Measurements from ENCODE around the gene TPM4. TPM values are rescaled to one million over a fixed set of nuclear protein-coding genes. Genes with fewer than 3 reads are reported as not detected.

TPM4 gene
- total and polyA plus RNA-seq, 2 of the 13 experiments (the other 11 are each of a cell fraction or from before 2014, with no cell fraction given) = 180 to 188 TPM

DNA sequence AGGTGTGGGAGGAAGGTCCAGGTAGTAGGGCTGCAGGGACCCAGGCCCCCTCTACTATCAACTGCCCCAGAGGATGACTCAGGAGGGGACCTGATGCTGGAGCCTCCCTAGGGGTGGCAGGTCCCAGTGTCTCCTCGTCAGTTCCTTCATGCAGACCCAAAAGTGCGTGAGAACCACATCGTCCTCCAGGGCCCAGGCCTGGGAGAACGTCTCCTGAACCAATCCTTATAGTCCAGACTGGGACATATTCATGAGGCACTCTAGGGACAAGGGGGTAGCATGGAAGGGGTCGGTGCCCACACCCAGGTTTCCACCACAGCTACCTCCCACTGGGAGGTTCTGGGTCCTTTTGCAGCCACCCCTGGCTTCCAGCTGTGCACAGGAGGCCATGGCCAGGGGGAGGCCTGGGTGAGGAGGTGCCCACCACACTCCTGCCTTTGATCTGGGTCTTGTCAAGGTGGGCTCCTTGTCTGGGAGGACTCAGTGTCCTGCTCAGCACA is 38.0 kb upstream of the TPM4 start (continued):
- TF ChIP-seq ZNF891 (CRISPR knock-in tag; IDR thresholded peaks at IDR 0.05) (no peak), RBAK (CRISPR knock-in tag; IDR thresholded peaks at IDR 0.05) (no peak), NFYB (CRISPR knock-in tag; IDR thresholded peaks at IDR 0.05) (no peak), ZNF589 (CRISPR knock-in tag; conservative IDR thresholded peaks at IDR 0.05) (no peak), KAT2B (IDR thresholded peaks at IDR 0.05; ENCODE audit: borderline replicate concordance, low read depth, low read length) (no peak), ZNF317 (CRISPR knock-in tag; IDR thresholded peaks at IDR 0.05) (no peak)
- TF ChIP-seq, protein P1, sequence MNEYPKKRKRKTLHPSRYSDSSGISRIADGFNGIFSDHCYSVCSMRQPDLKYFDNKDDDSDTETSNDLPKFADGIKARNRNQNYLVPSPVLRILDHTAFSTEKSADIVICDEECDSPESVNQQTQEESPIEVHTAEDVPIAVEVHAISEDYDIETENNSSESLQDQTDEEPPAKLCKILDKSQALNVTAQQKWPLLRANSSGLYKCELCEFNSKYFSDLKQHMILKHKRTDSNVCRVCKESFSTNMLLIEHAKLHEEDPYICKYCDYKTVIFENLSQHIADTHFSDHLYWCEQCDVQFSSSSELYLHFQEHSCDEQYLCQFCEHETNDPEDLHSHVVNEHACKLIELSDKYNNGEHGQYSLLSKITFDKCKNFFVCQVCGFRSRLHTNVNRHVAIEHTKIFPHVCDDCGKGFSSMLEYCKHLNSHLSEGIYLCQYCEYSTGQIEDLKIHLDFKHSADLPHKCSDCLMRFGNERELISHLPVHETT (CRISPR knock-in tag; conservative IDR thresholded peaks at IDR 0.05) = no peak

DNA sequence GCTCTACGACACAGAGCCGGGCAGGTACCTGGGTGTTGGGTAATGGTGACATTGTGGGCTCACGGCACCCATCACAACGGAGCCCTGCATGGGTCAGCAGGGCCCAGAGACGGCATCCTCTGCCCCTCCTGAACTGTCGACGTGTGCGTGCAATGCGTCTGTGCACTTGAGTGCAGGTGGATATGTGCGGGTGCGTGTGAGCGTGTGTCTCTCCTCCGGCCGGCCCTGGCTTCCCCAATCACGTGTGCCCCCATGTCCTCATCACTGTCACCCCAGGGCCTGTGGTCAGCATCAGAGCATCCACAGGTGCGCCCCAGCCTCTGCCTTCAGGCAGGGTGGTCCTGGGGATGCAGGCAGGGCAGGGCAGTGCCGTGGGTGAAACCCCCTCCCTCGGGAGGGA is 37.2 kb upstream of the TPM4 start:
- Histone ChIP-seq H3K27ac (ENCODE audit: extremely low read length, insufficient read depth, low read length) (no peak overlapping the region), H4K20me1 (ENCODE audit: insufficient read depth, low read length) (no peaks in the 10 kb centered on the region), H3K4me2 (ENCODE audit: low read depth, low read length) (no peak overlapping the region), H3K4me3 (replicated peaks in 1 of 3; ENCODE audit: insufficient read depth in 1 of 3, low read depth in 2 of 3, low read length in 3 of 3) (no peak overlapping the region), H3K27me3 (ENCODE audit: control insufficient read depth in 1 of 2, insufficient read depth in 2 of 2, low read length in 2 of 2) (peaks cover 3 to 14% of the 10 kb centered on the region in 2 experiments; a peak in 4 of 5 replicates), H2AFZ (ENCODE audit: low read length) (no peak overlapping the region), H3K79me2 (ENCODE audit: insufficient read depth, low read length) (no peaks in the 10 kb centered on the region), H3K4me1 (ENCODE audit: insufficient read depth, low read length) (peaks cover 17% of the 10 kb centered on the region), H3K9me3 (ENCODE audit: low read length) (no peaks in the 10 kb centered on the region), H3K9ac (ENCODE audit: insufficient read depth, low read depth, low read length) (no peak overlapping the region), H3K36me3 (replicated peaks in 1 of 2; ENCODE audit: control insufficient read depth in 1 of 2, insufficient read depth in 2 of 2, low read length in 2 of 2) (no peaks in the 10 kb centered on the region)
- in situ Hi-C loops (cut with HindIII; ENCODE audit: extremely low pct_ligation_motif_present, low pct_unique_long_range_greater_than_20kb) = loop anchor here (25.0 kb wide), 1 partner anchor 348 kb away; no protein-coding TSS in a partner anchor
- BruUV-seq (replicated peaks) = no TSS peak
- WGBS (ENCODE audit: low lambda C conversion rate) = 39% methylated on average over 7 of the region's 18 CpGs
- ATAC-seq = no peak
- TF ChIP-seq, protein P2, sequence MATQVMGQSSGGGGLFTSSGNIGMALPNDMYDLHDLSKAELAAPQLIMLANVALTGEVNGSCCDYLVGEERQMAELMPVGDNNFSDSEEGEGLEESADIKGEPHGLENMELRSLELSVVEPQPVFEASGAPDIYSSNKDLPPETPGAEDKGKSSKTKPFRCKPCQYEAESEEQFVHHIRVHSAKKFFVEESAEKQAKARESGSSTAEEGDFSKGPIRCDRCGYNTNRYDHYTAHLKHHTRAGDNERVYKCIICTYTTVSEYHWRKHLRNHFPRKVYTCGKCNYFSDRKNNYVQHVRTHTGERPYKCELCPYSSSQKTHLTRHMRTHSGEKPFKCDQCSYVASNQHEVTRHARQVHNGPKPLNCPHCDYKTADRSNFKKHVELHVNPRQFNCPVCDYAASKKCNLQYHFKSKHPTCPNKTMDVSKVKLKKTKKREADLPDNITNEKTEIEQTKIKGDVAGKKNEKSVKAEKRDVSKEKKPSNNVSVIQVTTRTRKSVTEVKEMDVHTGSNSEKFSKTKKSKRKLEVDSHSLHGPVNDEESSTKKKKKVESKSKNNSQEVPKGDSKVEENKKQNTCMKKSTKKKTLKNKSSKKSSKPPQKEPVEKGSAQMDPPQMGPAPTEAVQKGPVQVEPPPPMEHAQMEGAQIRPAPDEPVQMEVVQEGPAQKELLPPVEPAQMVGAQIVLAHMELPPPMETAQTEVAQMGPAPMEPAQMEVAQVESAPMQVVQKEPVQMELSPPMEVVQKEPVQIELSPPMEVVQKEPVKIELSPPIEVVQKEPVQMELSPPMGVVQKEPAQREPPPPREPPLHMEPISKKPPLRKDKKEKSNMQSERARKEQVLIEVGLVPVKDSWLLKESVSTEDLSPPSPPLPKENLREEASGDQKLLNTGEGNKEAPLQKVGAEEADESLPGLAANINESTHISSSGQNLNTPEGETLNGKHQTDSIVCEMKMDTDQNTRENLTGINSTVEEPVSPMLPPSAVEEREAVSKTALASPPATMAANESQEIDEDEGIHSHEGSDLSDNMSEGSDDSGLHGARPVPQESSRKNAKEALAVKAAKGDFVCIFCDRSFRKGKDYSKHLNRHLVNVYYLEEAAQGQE (IDR thresholded peaks at IDR 0.05; ENCODE audit: borderline replicate concordance in 1 of 2, low read depth in 1 of 2, low read length in 2 of 2) = no peak
- DNase-seq (ENCODE audit: low spot score) = no peak
- POLR2A ChIA-PET = no interaction called here
- CTCF ChIA-PET (ENCODE audit: low intra/inter-chr PET ratio, low total read pairs) = no interaction called here
- FAIRE-seq = no peak
- intact Hi-C loops (cut with micrococcal nuclease; ENCODE audit: unreplicated experiment) = no loop called here

Data from HepG2 (cell line).